ENCODE data around the gene H2BK1.

GRCh38 chr7:151252561-151252835 is 42.2 kb upstream of the H2BK1 start:
- TF ChIP-seq CTCF (conservative IDR thresholded peaks at IDR 0.05) (no peak), EZH2 (IDR thresholded peaks at IDR 0.05; ENCODE audit: low read depth) (no peak)
